GM23338 (cell line): ENCODE measurements around the gene DGKE. TPM values are rescaled to one million over a fixed set of nuclear protein-coding genes. Genes with fewer than 3 reads are reported as not detected.

Experiments used
- ATAC-seq: fragments of 200-7000 bp; cut with Tn5 transposase; 3 replicates; pipeline ENCODE4 v1.9.1; 2020
- DNase-seq: peaks from one replicate; pipeline ENCODE4 v3.0.0-alpha.2; 2015; ENCODE audit warnings: low spot score
- H2AFZ ChIP-seq: fragments of 200-600 bp; sonication (generic); 2 replicates; pipeline ENCODE4 v1.8.0; 2016; ENCODE audit warnings: antibody characterized with exemption, mild to moderate bottlenecking, moderate library complexity
- H3F3A ChIP-seq: fragments of 200-600 bp; sonication (generic); replicated peaks from 2 replicates; pipeline ENCODE4 v1.8.0; 2017; ENCODE audit warnings: antibody characterized with exemption, mixed run types, low read depth
- H3K27ac ChIP-seq: fragments of 200-600 bp; sonication (generic); 2 replicates; pipeline ENCODE4 v1.6.1; 2016; ENCODE audit warnings: low read depth
- H3K27me3 ChIP-seq: fragments of 200-600 bp; sonication (generic); 2 replicates; pipeline ENCODE4 v1.8.0; 2016; ENCODE audit warnings: mild to moderate bottlenecking, mixed run types, moderate library complexity; ENCODE audit not compliant: insufficient read depth
- H3K36me3 ChIP-seq: fragments of 200-600 bp; sonication (generic); 2 replicates; pipeline ENCODE4 v1.8.0; 2016; ENCODE audit warnings: mild to moderate bottlenecking; ENCODE audit not compliant: insufficient read depth
- H3K4me1 ChIP-seq: fragments of 200-600 bp; sonication (generic); 2 replicates; pipeline ENCODE4 v1.8.0; 2016; ENCODE audit warnings: mild to moderate bottlenecking, moderate library complexity; ENCODE audit not compliant: insufficient read depth
- H3K4me2 ChIP-seq: fragments of 200-600 bp; sonication (generic); 2 replicates; pipeline ENCODE4 v1.7.1; 2017; ENCODE audit warnings: mixed run types
- H3K4me3 ChIP-seq: fragments of 200-600 bp; sonication (generic); 2 replicates; pipeline ENCODE4 v1.6.1; 2016; ENCODE audit warnings: mixed run types
- H3K79me2 ChIP-seq: fragments of 200-600 bp; sonication (generic); replicated peaks from 2 replicates; pipeline ENCODE4 v1.8.0; 2017; ENCODE audit warnings: mild to moderate bottlenecking; ENCODE audit not compliant: insufficient read depth
- H3K9me2 ChIP-seq: fragments of 200-600 bp; sonication (generic); 2 replicates; pipeline ENCODE4 v1.8.0; 2017; ENCODE audit not compliant: insufficient read depth
- H4K20me1 ChIP-seq: fragments of 200-600 bp; sonication (generic); replicated peaks from 2 replicates; pipeline ENCODE4 v1.8.0; 2017; ENCODE audit warnings: mild to moderate bottlenecking; ENCODE audit not compliant: insufficient read depth
- H3K27ac Mint-ChIP-seq: 2 replicates; pipeline ENCODE4 v1.8.0; 2020; ENCODE audit warnings: inconsistent platforms, mild to moderate bottlenecking, moderate library complexity, mixed read lengths
- H3K27me3 Mint-ChIP-seq: 3 replicates; pipeline ENCODE4 v1.8.0; 2022; ENCODE audit warnings: low read depth, mild to moderate bottlenecking, moderate library complexity, mixed read lengths, inconsistent platforms; ENCODE audit not compliant: insufficient read depth, poor library complexity
- H3K36me3 Mint-ChIP-seq: 3 replicates; pipeline ENCODE4 v1.8.0; 2021; ENCODE audit warnings: low read depth, mild to moderate bottlenecking, inconsistent platforms, moderate library complexity, mixed read lengths
- H3K4me1 Mint-ChIP-seq: 3 replicates; pipeline ENCODE4 v1.8.0; 2020; ENCODE audit warnings: mild to moderate bottlenecking, inconsistent platforms, mixed read lengths
- H3K4me3 Mint-ChIP-seq: 3 replicates; pipeline ENCODE4 v1.8.0; 2021; ENCODE audit warnings: moderate library complexity, mild to moderate bottlenecking, inconsistent platforms, mixed read lengths
- H3K9me3 Mint-ChIP-seq: 3 replicates; pipeline ENCODE4 v1.8.0; 2020; ENCODE audit warnings: moderate library complexity, mild to moderate bottlenecking, inconsistent platforms, mixed read lengths
- EZH2 ChIP-seq: fragments of 200-600 bp; sonication (generic); IDR thresholded peaks from one replicate; pipeline ENCODE4 v1.8.0; 2017; ENCODE audit warnings: antibody characterized with exemption, mild to moderate bottlenecking, low read depth; ENCODE audit not compliant: unreplicated experiment
- NANOG ChIP-seq: IDR thresholded peaks from 2 replicates; pipeline ENCODE4 v1.6.1; 2016; ENCODE audit warnings: antibody characterized with exemption, borderline replicate concordance
- POLR2AphosphoS5 ChIP-seq: IDR thresholded peaks from 2 replicates; pipeline ENCODE4 v1.6.1; 2016; ENCODE audit warnings: antibody characterized with exemption, low read depth
- STAT1 ChIP-seq: IDR thresholded peaks from one replicate; pipeline ENCODE4 v1.6.1; 2016; ENCODE audit warnings: antibody characterized with exemption; ENCODE audit not compliant: unreplicated experiment
- ZNF462 ChIP-seq: fragments of 250-450 bp; sonication (Bioruptor Pico); IDR thresholded peaks from 2 replicates; pipeline ENCODE4 v1.5.0; 2020; ENCODE audit warnings: mild to moderate bottlenecking, moderate library complexity
- polyA plus RNA-seq: library from polyadenylated mRNA; unstranded; fragments of >200 nt; fragmentation: Nextera tagmentation; extraction: Ambion mirVana; gene quantifications from 2 replicates; pipeline ENCODE4 v1.2.1, GENCODE V29; 2016
- total RNA-seq: library from RNA; depleted of rRNA; stranded (reverse); fragments of >200 nt; shearing (Covaris generic); gene quantifications from 2 replicates; pipeline ENCODE4 v1.2.3, GENCODE V29; 2014
- TF ChIP-seq, protein P1 (sequence below), 2 experiments: fragments of 200-600 bp in 1 of 2; sonication (generic) in 1 of 2; conservative IDR thresholded peaks; 2 replicates each; pipeline versions ENCODE4 v1.5.1 to v1.6.1; 2016 to 2017; ENCODE audit warnings: antibody characterized with exemption in 2 of 2, low read depth in 2 of 2, mild to moderate bottlenecking in 2 of 2, moderate library complexity in 1 of 2
- TF ChIP-seq, protein P2 (sequence below): IDR thresholded peaks from 2 replicates; pipeline ENCODE4 v1.6.1; 2016; ENCODE audit warnings: antibody characterized with exemption

The DGKE gene
- total and polyA plus RNA-seq, 2 experiments from 2014 or later = 3.9 to 10.1 TPM

DNA sequence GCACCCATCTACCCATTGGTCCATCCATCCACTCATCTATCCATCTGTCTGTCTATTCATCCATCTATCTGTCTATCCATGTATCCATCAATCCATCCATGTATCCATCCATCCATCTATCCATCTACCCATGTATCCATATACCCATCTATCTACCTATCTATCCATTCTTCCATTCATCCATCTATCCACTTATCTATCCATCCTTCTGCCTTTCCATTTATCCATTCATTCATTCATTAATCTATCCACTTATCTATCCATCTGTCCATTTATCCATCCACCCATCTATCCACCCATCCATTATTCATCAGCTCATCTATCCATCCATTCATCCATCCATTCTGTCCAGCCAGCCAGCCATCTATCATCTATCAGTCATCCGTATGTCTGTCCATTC, 58.4 kb downstream of the DGKE start (continued):
- no peak for TF ChIP-seq ZNF462 (CRISPR knock-in tag)
- TF ChIP-seq STAT1 = no peak
- TF ChIP-seq, protein P1, sequence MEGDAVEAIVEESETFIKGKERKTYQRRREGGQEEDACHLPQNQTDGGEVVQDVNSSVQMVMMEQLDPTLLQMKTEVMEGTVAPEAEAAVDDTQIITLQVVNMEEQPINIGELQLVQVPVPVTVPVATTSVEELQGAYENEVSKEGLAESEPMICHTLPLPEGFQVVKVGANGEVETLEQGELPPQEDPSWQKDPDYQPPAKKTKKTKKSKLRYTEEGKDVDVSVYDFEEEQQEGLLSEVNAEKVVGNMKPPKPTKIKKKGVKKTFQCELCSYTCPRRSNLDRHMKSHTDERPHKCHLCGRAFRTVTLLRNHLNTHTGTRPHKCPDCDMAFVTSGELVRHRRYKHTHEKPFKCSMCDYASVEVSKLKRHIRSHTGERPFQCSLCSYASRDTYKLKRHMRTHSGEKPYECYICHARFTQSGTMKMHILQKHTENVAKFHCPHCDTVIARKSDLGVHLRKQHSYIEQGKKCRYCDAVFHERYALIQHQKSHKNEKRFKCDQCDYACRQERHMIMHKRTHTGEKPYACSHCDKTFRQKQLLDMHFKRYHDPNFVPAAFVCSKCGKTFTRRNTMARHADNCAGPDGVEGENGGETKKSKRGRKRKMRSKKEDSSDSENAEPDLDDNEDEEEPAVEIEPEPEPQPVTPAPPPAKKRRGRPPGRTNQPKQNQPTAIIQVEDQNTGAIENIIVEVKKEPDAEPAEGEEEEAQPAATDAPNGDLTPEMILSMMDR (conservative IDR thresholded peaks at IDR 0.05; ENCODE audit: low read depth in 2 of 2) = no peak
- no peak for TF ChIP-seq POLR2AphosphoS5
- no peak for TF ChIP-seq EZH2
- no peak for TF ChIP-seq NANOG

- Mint-ChIP-seq H3K36me3 (peaks cover 50% of the 10 kb centered on the region), H3K9me3 (peaks cover 7% of the 10 kb centered on the region), H3K27ac (no peak overlapping the region; the same call in 1 of the 2 replicates)
- TF ChIP-seq POLR2AphosphoS5 = no peak
- no peak for TF ChIP-seq ZNF462 (CRISPR knock-in tag)
- TF ChIP-seq, protein P2, sequence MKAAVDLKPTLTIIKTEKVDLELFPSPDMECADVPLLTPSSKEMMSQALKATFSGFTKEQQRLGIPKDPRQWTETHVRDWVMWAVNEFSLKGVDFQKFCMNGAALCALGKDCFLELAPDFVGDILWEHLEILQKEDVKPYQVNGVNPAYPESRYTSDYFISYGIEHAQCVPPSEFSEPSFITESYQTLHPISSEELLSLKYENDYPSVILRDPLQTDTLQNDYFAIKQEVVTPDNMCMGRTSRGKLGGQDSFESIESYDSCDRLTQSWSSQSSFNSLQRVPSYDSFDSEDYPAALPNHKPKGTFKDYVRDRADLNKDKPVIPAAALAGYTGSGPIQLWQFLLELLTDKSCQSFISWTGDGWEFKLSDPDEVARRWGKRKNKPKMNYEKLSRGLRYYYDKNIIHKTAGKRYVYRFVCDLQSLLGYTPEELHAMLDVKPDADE = no peak
Observed at GRCh38 chr17:56893503-56893902, 59.6 kb downstream of the DGKE start.

More at GRCh38 chr17:56893503-56893902, 59.6 kb downstream of the DGKE start:
- Histone ChIP-seq H2AFZ (no peak overlapping the region), H3K9me2 (no peaks in the 10 kb centered on the region), H3K4me3 (no peak overlapping the region), H3K36me3 (peaks cover 10% of the 10 kb centered on the region), H3K4me1 (peaks cover 11% of the 10 kb centered on the region), H3K27ac (no peak overlapping the region), H3K27me3 (no peaks in the 10 kb centered on the region), H3K4me2 (no peak overlapping the region), H3F3A (no peaks in the 10 kb centered on the region), H4K20me1 (no peaks in the 10 kb centered on the region), H3K79me2 (no peaks in the 10 kb centered on the region)
- no peak for ATAC-seq
- DNase-seq = no peak
- Mint-ChIP-seq H3K4me3 (no peak overlapping the region), H3K27me3 (no peaks in the 10 kb centered on the region), H3K4me1 (peaks cover 26% of the 10 kb centered on the region)
